Cardiac fibroblast (primary cell): ENCODE results near the gene DDT.
A peak's percentile ranks its signal among the peaks of the same experiment; 100 is the strongest.

ENCODE experiments used
- DNase-seq, 2 donors: peaks; one replicate each; pipeline versions ENCODE4 v3.0.0 to v3.0.0-alpha.2; 2010; ENCODE audit warnings: low read depth in 2 of 2
- H3K4me3 ChIP-seq, 2 donors: replicated peaks in 1 of 2; 1 replicate in 1 of 2; 2 replicates in 1 of 2; pipeline ENCODE4 v1.5.1; 2011; ENCODE audit warnings: low read depth in 2 of 2, low read length in 2 of 2, mild to moderate bottlenecking in 2 of 2, moderate library complexity in 1 of 2
- TF ChIP-seq, protein P1 (sequence below): IDR thresholded peaks from one replicate; pipeline ENCODE4 v1.5.1; 2011; ENCODE audit warnings: low read depth, mild to moderate bottlenecking, low read length, inconsistent platforms

The DDT gene

DNA sequence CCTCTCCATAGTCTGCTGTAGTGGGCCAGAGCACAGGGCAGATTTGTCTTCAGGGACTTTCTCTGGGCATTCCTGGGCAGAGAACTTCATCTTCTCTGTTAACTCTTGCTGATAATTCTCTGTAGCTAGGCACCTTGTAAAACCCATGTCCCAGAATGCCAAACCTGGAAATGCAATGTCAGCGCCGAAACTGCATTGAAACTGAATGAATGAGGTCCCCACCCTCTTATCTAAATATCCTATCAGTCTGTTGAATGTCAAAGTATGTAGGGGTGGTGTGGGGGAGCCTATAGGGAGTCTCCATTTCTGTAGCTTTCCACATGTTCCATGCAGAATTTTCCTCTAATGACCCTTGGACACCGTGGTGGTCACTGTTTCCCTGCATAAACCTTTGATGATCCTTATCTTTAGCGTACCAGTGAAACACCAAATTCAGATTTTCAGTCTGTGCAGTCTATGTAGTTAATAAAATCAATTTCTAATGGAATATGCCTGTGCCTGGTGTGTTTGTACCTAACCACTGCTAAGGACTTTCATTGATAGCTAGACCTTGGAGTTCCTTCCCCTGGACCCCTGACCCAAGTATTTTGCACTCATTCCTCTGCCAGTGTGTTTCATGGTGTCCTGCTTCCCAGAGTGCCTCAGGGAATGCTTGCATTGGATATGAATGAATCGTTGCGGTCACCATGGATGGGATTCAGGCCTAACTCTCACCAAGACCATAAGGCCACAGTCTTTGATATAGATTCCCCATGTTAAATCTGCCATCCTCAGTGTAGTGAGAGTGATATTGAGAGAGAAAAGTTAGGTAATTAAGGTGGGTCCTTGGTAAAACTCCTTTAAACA is 34.4 kb upstream of the DDT start:
- TF ChIP-seq, protein P1, sequence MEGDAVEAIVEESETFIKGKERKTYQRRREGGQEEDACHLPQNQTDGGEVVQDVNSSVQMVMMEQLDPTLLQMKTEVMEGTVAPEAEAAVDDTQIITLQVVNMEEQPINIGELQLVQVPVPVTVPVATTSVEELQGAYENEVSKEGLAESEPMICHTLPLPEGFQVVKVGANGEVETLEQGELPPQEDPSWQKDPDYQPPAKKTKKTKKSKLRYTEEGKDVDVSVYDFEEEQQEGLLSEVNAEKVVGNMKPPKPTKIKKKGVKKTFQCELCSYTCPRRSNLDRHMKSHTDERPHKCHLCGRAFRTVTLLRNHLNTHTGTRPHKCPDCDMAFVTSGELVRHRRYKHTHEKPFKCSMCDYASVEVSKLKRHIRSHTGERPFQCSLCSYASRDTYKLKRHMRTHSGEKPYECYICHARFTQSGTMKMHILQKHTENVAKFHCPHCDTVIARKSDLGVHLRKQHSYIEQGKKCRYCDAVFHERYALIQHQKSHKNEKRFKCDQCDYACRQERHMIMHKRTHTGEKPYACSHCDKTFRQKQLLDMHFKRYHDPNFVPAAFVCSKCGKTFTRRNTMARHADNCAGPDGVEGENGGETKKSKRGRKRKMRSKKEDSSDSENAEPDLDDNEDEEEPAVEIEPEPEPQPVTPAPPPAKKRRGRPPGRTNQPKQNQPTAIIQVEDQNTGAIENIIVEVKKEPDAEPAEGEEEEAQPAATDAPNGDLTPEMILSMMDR = no peak
- DNase-seq = no peak
- H3K4me3 ChIP-seq = no peak overlapping the region

DNA sequence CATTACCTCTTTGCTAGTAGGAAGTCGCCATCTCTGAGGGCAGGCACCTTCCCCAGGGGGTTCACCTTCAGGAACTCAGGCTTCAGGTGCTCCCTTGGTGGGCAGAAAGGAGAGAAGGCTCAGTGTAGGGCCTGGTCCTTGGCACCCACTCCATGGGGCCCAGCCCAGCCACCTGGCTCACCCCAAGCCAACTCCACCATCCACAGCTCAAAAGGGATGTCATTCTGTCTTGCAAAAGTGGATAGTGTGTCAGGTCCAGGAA is 33.7 kb upstream of the DDT start:
- no peak overlapping the region for H3K4me3 ChIP-seq
- TF ChIP-seq, protein P1 = no peak

DNA sequence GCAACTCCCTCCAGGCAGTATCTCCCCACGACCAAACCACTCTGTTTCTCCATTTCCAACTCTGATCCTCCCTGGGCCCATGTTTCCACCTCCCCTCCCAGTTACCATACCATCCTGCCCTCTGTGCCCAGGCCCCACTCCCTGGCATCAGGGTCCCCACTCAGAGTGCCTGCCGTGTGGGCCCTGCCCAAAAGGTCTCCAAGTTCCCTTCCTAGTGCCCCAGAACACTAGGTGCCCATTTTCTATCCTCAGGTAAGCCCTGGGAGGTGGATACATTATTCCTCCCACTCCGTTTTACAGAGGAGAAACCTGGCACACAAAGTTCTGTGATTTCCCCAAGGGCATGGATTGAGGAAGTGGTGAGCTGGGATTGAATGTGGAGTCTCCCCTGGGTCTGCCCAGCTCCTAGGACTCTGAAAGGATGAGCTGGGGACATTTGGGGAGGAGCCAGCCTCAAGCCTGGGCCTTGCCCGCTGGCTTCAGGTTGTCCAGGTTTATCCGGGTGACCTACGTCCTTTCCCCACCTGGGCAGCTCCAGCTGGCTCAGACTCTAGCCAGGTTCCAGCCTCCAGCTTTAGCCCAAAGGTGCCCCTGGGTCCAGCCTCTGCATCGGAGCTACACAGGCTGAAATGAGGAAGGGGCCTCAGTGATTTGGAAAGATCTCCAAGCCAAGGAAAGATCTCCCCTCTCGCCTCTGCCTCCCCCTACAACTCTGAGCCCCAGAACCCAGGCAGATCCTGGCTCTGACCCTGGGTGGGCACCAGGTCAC is 33.2 kb upstream of the DDT start:
- H3K4me3 ChIP-seq = no peak overlapping the region
- DNase-seq = no peak
- TF ChIP-seq, protein P1 = no peak

More for the DNA sequence above, 33.7 kb upstream of the DDT start:
- DNase-seq = no peak

DNA sequence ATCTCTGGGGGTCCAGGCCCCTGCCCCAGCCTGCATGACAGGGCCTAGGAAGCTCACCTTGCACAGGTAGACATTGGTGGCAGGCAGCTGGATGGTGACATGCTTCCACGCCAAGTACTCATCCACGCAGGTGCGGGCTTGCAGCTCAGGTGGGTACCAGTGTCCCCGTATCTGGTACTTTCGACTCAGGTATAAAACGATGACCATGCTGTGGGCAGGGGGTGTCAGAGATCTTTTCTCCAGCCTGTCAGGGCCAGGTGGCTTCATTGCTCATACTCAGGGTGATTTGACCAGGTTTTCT is 32.6 kb upstream of the DDT start:
- TF ChIP-seq, protein P1 = no peak
- no peak overlapping the region for H3K4me3 ChIP-seq
- DNase-seq = no peak

DNA sequence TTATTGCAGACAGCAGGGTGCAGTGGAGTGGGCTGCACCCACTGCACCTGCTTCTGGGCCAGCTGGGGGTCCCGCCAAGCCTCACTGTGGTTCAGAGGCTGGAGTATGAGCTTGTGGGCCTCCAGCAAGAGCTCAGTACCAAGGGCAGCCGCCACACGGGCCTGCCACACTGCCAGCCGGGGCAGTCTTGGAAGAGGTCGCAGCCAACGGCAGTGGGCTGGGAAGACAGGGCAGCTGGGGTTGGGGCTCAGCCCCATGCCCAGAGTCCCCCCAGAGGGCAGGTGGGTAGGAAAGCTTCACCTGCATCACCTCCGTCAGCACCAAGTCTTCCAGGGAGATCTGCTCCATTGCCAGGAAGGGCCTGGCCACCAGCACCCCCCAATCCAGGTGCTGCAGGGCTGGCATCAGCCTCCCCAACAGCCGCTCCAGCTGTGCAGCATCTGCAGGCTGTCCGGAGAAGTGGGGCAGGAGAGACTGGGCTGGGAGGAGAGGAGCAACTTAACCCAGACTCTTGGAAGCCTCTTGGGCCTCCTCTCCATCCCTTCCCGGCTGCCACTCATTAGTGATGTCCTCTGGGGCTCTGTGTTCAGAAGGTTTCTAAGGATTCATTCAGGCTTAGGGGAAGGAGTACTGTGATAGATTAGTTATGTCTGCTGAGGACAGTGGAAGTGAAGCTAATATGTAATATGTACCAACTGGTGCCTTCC is 32.1 kb upstream of the DDT start:
- TF ChIP-seq, protein P1 = no peak
- no peak overlapping the region for H3K4me3 ChIP-seq
- DNase-seq = no peak

DNA sequence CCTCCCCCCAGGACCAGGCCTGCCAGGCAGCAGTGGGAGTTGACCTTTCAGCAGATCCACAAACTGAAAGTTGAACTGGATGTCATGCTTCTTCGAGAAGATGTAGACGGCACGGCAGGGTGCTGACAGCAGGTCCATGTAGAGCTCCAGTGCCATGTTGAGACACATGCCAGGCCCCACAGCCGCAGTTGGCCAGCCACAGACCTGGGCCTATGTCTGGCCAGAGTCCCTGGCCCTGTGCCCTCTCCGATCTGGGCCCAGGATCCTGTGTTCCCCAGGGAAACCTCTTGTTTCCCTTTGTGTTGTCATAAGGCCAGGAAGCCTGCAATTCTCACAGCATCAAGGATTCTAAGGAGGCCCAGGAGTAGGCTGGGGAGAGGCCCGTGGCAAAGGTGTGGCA is 31.0 kb upstream of the DDT start, which contains the start of gene GSTT4:
GSTT4 (minus strand) TSS at position 253 of the 400 bp plus-strand sequence; CDS start at position 156, 97 bp downstream.
- TF ChIP-seq, protein P1 = no peak
- peak; percentile 43 to 57 for DNase-seq
- H3K4me3 ChIP-seq = no peak within 1 kb of the TSS
